NCI-H1105 treated with DMSO at 0.1 percent for 48 hours (cell line): ENCODE results near the gene RGS19.

ENCODE experiments used
- DNase-seq: peaks from one replicate; lab custom pipeline; 2025; lab: John Stamatoyannopoulos, UW

RGS19 gene

DNA sequence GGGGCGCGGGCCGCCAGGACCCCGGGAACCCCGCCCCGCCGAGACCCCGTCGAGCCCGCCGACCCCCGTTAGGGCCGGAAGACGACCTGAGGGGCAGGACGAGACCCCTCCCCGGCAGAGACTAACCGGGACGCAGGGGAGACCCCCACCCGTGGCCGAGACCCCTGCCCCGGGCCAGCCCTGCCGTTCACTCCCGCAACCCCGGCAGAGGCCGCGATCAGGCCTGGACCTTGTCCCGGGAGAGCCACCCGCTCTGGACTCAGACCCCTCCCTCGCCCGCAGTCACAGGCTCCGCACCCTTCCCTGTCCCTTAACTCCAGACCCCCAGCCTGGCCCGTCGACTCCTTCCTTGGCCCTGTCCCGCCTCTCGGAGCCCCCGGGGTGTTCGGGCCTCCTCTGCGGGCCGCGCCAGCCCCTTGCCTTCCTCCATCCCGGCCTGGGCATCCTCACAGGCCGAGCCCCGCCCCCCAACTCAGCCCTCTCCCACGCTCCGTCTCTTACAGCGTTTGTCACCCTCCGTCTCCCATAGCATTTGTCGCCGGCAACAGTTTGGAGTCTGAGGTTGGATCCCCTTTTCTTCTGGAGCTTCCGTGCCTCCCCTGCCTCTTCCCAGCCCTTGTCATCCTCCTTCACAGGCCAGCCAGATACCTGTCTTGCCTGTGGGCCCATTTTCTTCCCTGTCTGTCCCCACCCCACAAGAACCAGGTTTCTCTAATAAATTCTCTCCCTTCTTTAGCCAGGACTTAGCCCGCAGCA is 15.8 kb downstream of the RGS19 start:
- DNase-seq, result no peak

DNA sequence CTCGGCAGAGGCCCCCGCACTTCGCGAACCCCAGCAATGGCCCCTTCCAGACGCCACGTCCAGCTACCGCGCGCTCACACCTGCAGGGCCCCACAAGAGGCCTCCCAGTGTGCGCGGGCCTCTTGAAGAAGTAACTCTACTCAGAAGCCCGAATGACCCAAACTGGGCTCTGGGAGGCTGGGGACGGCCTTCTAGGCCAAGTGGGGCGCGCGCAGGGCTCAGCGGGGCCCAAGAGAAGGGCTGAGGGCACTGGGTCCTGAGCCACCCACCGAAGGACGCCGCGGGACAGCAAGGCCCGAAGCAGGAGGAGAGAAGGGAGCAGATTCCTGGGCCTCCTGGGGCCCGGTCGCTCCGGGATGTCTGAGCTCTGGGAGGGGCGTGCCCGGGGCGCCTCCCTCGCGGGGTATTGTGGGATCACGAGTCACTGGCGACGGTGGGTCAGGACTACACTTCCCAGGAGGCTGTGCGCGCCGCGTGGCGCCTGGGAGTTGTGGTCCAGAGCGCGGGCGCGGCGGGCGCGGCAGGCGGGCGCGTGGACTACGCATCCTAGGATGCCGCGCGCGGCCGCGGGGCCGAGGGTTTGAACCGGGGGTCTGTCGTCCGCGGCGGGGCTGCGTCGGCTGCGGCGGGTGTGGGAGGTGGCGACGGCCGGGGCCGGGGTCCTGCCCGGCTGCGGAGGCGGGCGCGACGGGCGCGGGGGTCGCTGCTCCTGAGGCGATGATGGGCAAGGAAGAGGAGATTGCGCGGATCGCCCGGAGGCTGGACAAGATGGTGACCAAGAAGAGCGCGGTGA is 16.5 kb downstream of the RGS19 start, which contains the start of gene TCEA2:
Gene TCEA2 (plus strand): TSS at position 603 of the 793 bp plus-strand sequence. CDS start 115 bp downstream, at position 718.
- peak; percentile 93 for DNase-seq

DNA sequence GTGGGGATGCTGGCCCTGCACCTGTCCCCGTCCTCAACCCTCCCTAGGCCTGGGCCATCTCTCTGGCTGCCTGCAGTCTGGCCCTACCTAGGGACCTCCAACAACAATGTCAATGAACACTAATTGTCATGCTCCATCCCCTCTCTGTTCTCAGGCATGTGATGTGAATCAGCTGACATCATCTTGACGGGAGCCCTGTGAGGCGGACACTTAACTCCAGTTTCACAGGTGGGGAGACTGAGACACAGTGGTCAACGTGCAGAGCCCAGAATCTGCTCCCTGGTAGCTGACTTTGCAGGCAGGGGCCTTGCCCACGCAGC is 17.1 kb downstream of the RGS19 start:
- no peak for DNase-seq

DNA sequence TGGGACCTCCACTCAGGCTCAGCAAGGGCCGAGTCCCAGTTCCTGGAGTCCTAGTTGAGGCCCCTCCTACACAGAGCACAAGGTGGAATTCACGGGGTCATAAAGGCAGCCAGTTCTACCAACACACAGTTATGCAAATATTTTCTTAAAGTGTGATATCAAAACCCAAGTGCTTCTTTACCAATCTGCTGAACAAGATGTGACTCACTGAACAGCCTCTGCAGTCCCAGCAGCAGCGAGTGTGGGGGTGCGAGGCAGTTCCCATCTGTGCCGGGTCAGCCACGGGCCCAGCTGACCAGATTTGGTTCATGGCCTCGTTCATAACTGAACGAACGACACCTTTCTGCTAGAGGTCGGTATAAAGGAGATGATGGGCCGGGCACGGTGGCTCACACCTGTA is 20.8 kb downstream of the RGS19 start:
- no peak for DNase-seq

DNA sequence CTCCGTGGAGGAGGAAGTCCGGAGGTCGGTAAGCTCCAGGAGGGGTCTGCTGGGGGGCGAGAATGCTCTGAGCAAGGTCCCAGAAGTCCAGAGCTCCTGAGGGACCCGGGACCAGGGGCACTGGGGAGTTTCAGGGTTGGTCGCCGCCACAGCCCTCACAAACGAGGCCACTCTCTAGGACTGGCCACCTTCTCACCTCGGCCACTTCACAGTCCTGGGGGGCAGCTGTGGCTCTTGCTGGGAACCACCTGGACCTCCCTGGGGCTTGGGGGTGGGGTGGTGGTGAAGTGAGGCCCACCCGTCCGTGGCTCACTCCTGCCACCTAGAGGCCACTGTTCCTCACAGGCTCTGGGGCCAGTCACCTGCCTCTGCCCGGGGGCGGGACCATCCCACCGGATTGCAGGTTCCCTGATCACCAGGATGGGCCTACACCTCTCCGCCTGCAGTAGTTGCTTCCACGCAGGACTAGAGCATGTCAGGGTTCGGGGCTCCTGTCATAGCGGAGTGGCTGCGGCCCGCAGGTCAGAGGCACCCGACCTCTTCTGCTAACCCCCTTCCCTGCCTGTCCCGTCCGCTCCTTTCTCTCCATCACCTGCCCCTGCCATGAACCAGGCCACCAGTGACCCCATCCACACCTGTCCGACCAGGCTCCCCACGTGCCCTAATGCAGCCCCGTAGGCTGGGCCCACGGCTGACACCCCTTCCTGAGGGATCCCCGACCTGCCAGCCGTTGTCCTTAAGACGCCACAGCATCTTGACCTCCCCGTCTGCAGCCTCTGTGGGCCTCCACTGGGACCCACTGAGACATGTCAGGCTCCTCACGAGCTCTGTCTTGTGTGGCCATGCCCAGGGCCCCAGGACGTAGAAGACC is 21.5 kb downstream of the RGS19 start:
- DNase-seq, result peak; percentile 56

DNA sequence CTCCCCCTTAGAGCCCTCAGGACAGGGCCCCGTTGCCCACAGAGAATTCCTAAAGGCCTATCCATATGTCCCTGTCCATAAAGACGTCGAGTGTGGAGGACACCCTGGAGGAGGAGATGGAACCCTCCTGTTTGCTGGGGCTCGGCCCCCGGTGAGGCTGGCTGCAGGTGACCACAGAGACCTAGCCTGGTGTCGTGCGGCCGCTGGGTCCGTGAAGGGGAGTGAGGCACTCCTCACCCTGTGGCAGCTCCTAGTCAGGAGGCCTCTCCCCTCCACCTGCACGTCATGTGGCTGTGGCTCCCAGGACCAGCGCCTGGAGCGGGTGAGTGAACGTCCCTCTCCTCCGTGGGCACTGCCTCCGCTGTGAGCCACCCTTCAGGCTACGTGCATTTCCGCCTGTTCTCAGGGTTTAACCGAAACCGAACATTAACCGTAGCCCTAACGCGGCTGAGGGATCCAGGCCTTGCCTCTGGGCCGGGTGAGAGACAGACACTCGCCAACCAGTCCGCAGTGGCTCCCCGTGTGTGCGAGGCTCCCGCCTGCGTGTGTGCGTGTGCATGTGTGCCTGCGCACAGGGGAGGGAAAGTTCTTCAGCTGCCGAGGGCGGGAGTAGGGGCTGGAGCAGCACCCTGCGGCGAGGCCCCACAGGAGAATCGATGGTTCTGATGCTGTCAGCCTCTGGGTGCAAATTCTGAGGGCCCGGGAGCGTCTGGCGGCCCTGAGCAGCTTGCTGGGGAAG is 22.3 kb downstream of the RGS19 start:
- no peak for DNase-seq

DNA sequence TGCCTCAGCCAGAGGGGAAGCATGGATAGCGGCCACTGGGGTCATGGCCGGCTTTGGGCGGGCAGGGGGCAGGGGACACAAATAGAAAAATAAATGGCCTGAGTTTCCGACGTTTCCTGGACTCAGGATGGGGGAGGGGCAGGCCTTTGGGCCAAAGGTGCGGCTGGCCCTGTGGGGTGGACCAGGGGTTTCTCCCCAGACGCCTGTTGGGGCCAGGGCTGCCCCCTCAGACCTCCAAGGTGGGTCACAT is 22.8 kb downstream of the RGS19 start:
- no peak for DNase-seq

GRCh38 chr20:64055893-64056638 is 23.3 kb downstream of the RGS19 start:
- DNase-seq, result no peak

- no peak for DNase-seq
Observed at GRCh38 chr20:64055396-64055892, 23.9 kb downstream of the RGS19 start.

DNA sequence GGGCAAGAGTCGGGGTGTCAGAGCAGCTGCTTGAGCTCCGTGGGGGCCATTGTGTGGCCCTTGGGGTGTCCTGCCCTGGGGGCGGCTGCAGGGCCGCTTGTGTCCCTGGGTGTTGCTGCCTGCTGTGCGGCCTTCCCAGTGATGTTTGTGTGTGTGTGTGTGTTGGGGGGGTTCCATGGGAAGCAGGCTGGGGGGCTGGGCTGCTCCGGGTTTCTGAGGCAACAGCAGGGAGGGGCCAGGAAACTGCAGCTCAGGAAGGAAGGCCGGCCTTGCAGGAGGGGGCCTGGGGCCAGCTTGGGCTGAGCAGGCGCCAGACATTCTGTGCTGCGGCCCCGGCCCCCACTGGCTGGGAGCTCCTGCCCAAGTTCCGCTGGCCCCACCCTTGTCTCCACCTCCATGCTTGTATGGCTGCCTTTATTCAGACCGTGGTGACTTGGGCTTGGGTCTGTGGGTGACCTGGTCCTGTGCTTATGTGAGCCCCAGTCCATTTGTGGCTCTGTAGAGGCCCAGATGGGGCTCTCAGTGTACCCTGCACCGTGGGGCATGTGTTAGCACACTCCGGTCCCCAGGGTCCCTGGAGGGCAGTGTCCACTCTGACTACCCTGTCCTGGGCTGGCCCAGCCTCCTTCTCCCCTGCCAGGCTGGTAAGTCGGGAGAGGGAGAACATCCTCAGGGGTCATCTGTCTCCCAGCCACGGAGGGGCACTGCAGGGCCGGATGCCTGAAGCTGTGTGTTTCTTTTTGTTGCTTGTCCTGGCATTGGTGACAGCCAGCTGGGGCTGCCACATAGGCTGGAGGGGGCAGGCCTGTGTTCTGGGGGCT is 25.3 kb downstream of the RGS19 start:
- DNase-seq, result no peak

DNA sequence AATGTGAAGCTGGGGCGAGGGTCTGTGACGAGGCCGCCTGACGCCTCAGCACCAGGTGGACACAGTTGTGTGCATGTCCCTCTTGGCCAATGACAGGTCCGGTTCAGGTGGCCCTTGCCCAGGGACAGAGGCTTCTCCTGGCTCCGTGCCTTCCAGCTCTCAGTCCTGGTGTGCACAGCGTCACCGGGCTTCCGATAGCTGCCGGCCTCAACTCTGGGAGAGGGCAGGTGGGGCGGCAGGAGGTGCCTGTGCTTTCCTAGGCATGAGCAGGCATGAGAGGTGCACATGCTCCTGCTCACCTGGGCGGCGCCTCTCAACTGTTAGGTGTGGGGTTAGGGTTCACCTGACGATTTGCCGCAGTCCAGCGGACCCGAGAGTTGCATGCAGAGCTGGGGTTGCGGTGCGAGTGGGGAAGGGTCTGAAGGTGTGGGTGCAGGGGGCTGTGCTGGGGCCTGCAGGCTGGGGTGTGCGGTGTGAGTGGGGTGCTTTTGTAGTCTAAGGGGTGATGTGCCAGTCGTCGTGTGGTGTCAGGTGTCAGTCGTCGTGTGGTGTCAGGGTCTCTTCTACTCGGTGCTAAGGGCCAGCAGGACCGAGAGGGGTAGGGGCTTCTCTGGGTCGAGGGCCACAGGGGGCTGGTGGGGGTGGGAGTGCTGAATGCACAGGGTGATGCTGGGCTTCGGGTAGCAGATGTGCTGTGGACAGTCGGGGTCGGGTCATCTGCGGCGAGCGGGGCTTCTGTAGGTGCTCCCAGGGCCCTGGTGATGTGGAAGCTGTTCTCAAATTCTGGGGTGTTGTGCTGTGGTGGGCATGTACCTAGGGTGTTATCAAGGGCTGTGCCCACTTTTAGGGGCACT is 26.1 kb downstream of the RGS19 start:
- no peak for DNase-seq

DNA sequence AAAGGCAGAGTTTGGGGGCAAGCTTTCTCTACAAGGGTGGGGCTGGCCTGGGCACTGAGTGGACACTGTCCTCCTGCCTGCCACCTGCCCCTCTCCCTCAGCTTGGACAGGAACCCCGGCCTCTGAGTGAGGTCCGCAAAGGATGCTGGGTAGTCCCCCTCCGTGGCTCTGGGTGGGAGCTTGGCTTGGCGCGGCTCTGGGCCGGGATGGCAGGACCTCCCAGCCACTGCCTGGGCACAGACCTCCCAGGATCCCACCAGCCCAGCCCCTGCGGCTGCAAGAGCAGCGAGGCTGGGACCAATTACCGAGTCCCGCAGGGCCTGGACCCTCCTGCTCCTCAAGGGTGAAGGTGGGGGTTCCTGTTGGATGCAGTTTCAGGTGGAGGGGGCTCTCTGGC is 27.0 kb downstream of the RGS19 start:
- DNase-seq, result no peak

DNA sequence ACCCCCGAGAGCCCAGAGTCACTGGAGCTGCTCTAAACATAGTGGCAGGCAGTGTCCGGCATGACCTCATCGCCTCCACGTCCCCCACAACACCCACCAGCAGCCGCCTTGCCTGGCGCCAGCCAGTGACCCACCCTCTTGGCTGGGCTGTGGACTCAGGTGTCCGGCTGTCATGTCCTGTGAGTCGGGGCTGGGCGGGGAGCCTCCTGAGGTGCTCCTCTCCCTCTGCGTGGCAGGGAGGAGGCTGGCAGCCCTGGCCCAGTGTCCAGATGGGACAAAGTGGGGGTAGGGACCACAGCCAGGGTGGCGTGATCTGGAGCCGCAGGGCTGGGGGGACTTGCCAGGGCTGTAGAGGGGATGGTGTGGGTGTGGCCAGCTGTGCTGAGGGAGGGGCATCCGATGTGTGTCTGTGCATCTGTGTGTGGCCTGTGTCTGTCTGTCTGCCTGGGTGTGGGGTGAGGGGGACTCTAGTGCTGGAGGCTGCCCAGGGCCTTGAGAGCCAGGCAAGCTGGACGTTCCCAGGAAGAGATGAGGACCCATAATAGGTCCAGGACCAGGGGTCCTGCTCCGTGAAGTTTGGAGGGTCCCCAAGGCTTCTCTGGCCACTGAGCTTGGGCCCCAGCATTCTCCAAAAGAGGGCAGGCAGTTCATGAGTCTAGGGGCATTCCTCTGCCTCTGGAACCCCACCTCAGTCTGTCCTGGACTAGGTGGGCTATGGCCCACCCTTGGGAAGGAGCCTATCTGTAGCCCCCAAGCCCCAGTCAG is 27.6 kb downstream of the RGS19 start:
- DNase-seq, result no peak

DNA sequence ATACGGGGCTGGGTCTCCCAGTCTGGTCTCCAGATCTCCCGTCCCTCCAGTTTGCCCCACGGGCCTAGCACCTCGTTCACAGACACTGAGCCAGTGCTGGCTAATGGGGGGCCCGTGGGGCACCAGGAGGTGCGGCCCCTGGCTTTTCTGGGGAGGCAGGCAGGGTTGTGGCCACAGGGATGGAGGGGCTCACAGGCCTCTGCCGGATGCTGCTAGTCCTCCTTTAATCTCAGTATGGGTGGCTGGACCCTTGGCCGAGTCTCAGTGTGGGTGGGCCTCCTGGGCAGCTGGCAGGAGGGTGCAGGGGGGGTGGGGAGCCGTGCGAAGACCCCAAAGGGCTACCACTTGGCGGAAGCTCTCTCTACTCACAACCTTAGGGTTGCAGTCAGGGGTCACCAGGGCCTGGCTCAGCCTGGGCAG is 28.3 kb downstream of the RGS19 start:
- DNase-seq, result no peak

DNA sequence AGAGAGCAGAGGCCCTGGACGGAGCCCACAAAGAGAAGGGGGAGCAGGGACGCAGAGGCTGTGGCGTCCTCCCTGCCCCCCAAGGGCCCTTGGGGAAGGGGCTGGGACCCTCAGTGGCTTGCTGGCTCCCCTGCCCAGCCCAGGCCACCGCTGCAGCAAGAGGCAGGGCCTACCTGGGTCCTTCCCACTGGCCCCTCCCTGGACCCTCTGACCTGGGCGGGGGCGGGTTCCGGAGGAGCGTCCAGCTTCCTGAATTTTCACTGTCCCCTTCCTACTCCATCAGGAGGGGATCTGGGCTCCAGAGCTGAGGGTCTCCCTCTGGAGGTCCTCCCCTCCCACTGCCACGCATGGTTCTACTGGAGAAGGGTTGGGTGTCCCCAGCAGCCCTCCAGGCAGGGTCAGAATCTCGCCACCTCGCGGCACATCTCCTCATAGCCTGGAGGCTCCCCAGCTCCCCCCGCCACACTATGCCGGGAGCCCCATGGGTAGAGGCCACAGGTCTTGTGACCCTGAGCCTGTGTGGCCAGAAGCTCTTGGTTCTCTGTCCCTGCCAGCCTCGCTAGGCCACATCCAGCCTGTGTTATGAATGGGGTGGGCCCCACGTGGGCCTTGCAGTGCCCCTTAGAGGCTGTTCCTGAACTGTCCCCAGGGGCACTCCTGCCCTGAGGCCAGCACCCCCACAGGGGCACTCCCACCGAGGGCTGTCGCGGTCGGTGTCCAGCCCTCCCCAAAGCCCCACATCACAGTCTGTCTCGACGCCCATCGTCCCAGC is 28.9 kb downstream of the RGS19 start:
- DNase-seq, result no peak

- DNase-seq, result no peak
Observed at GRCh38 chr20:64049878-64050260, 29.4 kb downstream of the RGS19 start.

DNA sequence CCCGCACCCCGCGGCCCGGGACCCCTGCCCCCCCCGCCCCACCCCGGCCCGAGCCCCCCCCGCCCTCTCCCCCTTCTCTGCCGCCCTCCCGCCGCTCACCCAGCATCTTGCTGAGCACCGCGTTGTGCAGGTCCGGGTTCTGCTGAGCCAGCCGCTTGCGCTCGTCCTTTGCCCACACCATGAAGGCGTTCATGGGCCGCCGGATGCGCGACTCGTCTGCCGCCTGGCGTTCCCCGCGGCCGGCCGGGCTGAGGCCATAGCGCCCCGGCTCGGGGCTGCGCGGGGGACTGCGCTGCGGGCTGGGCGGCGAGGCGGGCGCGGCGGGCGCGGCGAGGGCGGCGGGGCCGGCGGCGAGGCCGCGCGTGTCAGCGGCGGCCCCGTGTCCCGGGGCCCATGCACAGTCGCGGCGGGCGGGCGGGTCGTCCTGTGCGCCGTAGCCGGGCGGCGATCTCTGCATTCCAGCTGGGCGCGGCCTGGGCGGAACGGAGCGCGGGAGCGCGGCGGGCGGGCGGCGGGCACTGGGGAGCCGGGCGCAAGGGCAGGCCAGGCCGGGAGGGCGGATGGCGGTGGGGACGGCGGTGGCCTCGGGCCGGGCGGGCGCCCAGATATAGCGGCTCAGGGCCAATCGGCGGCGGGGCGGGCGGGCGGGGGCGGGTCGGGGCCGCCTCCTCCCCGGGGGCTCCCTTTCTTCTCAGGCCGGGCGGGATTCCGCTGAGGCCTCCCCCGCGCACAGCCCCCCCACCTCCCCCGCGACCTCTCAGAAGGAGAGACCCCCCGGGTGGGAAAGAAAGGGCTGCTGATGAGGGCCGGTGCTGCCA is 30.0 kb downstream of the RGS19 start, which contains the start of gene SOX18:
Gene SOX18 (minus strand): TSS at position 580 of the 818 bp plus-strand sequence. CDS start 123 bp downstream, at position 457.
- DNase-seq, result no peak
